GM12873 (cell line): ENCODE data around the gene MINDY1.

ENCODE experiments used
- CTCF ChIP-seq: IDR thresholded peaks from 2 replicates; pipeline ENCODE4 v1.5.1; 2012; ENCODE audit warnings: low read depth, mild to moderate bottlenecking, moderate library complexity, low read length, control low read depth; ENCODE audit not compliant: insufficient read depth; ENCODE audit errors: missing control alignments

MINDY1 gene, protein sequence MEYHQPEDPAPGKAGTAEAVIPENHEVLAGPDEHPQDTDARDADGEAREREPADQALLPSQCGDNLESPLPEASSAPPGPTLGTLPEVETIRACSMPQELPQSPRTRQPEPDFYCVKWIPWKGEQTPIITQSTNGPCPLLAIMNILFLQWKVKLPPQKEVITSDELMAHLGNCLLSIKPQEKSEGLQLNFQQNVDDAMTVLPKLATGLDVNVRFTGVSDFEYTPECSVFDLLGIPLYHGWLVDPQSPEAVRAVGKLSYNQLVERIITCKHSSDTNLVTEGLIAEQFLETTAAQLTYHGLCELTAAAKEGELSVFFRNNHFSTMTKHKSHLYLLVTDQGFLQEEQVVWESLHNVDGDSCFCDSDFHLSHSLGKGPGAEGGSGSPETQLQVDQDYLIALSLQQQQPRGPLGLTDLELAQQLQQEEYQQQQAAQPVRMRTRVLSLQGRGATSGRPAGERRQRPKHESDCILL

GRCh38 chr1:151006327-151007052, at the start of gene MINDY1:
Gene MINDY1, minus strand, starts transcription at chr1:151006902. Its CDS starts 4,285 bp downstream, at chr1:151002617.
- peak; percentile 63 for TF ChIP-seq CTCF

GRCh38 chr1:151056149-151056548, 49.4 kb upstream of the MINDY1 start:
- no peak for TF ChIP-seq CTCF

GRCh38 chr1:151055581-151055980, 48.9 kb upstream of the MINDY1 start:
- no peak for TF ChIP-seq CTCF

- no peak for TF ChIP-seq CTCF
These were observed 48.4 kb upstream of the MINDY1 start for GRCh38 chr1:151054971-151055547.

- TF ChIP-seq CTCF, result no peak
These were observed 44.8 kb upstream of the MINDY1 start for GRCh38 chr1:151051356-151052009.

- TF ChIP-seq CTCF, result no peak
These were observed 43.5 kb upstream of the MINDY1 start for GRCh38 chr1:151050051-151050688.
